Mesendoderm (in vitro differentiated cells): ENCODE measurements around the gene CBS.
"Not testable (repeated sequence)": the region's sequence is repeated elsewhere in the genome, so short reads cannot be mapped to it uniquely, and the experiment has no call there.

Experiments used
- DNase-seq: peaks from one replicate; pipeline ENCODE4 v3.0.0; 2013
- H2AK5ac ChIP-seq: 2 replicates; pipeline ENCODE4 v1.6.1; 2013; ENCODE audit warnings: low read length, inconsistent platforms
- H2BK120ac ChIP-seq: 2 replicates; pipeline ENCODE4 v1.6.1; 2013; ENCODE audit warnings: low read depth, mild to moderate bottlenecking, low read length, moderate library complexity, mixed read lengths
- H2BK15ac ChIP-seq: replicated peaks from 2 replicates; pipeline ENCODE4 v1.6.1; 2013; ENCODE audit warnings: low read depth, mild to moderate bottlenecking, moderate library complexity
- H2BK5ac ChIP-seq: 2 replicates; pipeline ENCODE4 v1.6.1; 2013; ENCODE audit warnings: low read length, inconsistent platforms
- H3K18ac ChIP-seq: 2 replicates; pipeline ENCODE4 v1.6.1; 2013; ENCODE audit warnings: mild to moderate bottlenecking, low read length, mixed read lengths
- H3K23ac ChIP-seq: one replicate; pipeline ENCODE4 v1.6.1; 2013; ENCODE audit warnings: low read length
- H3K27ac ChIP-seq: 2 replicates; pipeline ENCODE4 v1.5.1; 2013; ENCODE audit warnings: low read depth, mild to moderate bottlenecking, inconsistent platforms, low read length, moderate library complexity
- H3K27me3 ChIP-seq: 2 replicates; pipeline ENCODE4 v1.6.1; 2013; ENCODE audit warnings: low read length, control low read depth, mild to moderate bottlenecking, inconsistent platforms; ENCODE audit not compliant: insufficient read depth, poor library complexity
- H3K36me3 ChIP-seq: 2 replicates; pipeline ENCODE4 v1.6.1; 2013; ENCODE audit warnings: low read length, inconsistent platforms; ENCODE audit not compliant: control insufficient read depth, insufficient read depth
- H3K4ac ChIP-seq: one replicate; pipeline ENCODE4 v1.6.1; 2013; ENCODE audit warnings: low read depth, mild to moderate bottlenecking, low read length, moderate library complexity
- H3K4me1 ChIP-seq: 2 replicates; pipeline ENCODE4 v1.6.1; 2013; ENCODE audit warnings: low read depth, low read length, inconsistent platforms; ENCODE audit not compliant: control insufficient read depth
- H3K4me2 ChIP-seq: 2 replicates; pipeline ENCODE4 v1.6.1; 2013; ENCODE audit warnings: low read length
- H3K4me3 ChIP-seq: 2 replicates; pipeline ENCODE4 v1.5.1; 2013; ENCODE audit warnings: mild to moderate bottlenecking, low read length
- H3K56ac ChIP-seq: one replicate; pipeline ENCODE4 v1.6.1; 2013; ENCODE audit warnings: low read length
- H3K79me1 ChIP-seq: 2 replicates; pipeline ENCODE4 v1.6.1; 2013; ENCODE audit warnings: low read length, inconsistent platforms
- H3K79me2 ChIP-seq: 2 replicates; pipeline ENCODE4 v1.6.1; 2013; ENCODE audit warnings: mild to moderate bottlenecking, low read length; ENCODE audit not compliant: control insufficient read depth, insufficient read depth
- H3K9ac ChIP-seq: 2 replicates; pipeline ENCODE4 v1.6.1; 2013; ENCODE audit warnings: low read length, inconsistent platforms
- H4K5ac ChIP-seq: one replicate; pipeline ENCODE4 v1.6.1; 2013; ENCODE audit warnings: low read length
- H4K8ac ChIP-seq: one replicate; pipeline ENCODE4 v1.6.1; 2013; ENCODE audit warnings: low read depth, mild to moderate bottlenecking, control low read depth, low read length, moderate library complexity
- WGBS: extraction: QIAGEN DNeasy Blood & Tissue Kit; methylation state at CpG from one replicate; pipeline ENCODE4 v1.1.7; 2013; ENCODE audit warnings: low lambda C conversion rate, missing lambda C conversion rate; ENCODE audit not compliant: insufficient coverage; ENCODE audit errors: extremely low coverage; 5-methylcytosine and 5-hydroxymethylcytosine counted together

Gene CBS

DNA sequence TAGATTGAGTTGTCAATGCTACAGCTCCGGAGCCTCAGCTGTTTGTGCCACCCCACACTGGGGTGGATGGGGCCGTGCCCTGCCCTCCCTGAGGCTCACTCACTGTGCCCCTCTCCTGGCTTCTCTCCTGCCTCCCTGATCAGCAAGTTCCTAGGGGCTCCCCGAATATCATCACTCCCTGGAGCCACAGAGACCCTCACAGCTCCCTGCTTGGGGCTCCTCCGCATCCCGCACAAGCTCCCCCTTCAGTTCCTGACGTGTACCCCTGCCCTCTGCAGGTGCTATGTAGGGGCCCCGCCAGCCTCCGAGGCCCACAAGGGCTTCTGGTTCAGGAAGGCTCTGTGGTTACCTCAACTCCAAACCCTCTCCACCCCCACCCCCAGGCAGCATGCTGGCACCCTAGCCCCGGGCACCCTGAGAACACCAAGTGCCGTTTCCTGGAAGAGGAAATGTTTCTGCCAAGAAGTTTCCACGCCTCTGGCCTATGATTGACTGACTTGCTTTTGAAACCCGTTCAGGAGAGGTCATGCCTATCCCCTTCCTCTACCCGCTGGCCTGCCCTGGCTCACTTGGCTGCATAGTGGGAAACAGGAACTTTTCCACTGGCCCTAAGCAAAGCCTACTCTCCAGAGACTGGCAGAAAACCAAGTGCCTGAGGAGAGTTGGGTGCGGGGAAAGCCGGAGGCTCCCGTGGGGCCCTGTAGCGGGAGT lies 30.3 kb downstream of the CBS start:
- H3K4me2 ChIP-seq, H3K79me1 ChIP-seq, H2BK120ac ChIP-seq, H3K27me3 ChIP-seq, H3K4me3 ChIP-seq, H3K9ac ChIP-seq, H2BK15ac ChIP-seq, H3K79me2 ChIP-seq, H3K27ac ChIP-seq, H2AK5ac ChIP-seq, H3K18ac ChIP-seq, H4K5ac ChIP-seq, H4K8ac ChIP-seq, H3K4ac ChIP-seq, DNase-seq, H3K36me3 ChIP-seq, H3K23ac ChIP-seq, H3K56ac ChIP-seq, H2BK5ac ChIP-seq, H3K4me1 ChIP-seq: not testable (repeated sequence)
- WGBS: no CpG with 5 or more reads among the region's 17 CpGs

DNA sequence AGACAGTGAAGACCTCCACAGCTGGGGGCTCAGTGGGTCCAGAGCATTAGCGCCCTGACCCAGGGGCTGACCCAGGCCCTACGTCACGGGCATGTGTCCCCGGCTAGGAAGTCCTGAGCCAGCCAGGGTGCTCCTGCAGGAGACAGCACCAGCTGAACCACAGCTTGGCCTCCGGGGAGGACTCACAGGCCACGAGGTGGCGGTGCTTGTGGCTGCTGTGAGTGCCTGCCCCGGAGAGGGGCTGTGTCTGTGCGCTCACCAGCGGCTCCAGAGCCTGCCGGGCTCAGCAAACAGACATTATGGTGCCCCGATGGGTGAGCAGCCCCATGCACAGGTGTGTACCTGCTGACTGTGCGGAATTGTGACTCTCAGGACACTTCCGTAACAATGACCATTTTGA lies 31.1 kb downstream of the CBS start:
- H2AK5ac ChIP-seq, H3K27me3 ChIP-seq, H3K4me2 ChIP-seq, H3K9ac ChIP-seq, H3K27ac ChIP-seq, H3K79me2 ChIP-seq, H2BK5ac ChIP-seq, H3K4me3 ChIP-seq, H3K18ac ChIP-seq, H4K5ac ChIP-seq, H3K36me3 ChIP-seq, H2BK120ac ChIP-seq, H3K23ac ChIP-seq, DNase-seq, H3K4ac ChIP-seq, H3K79me1 ChIP-seq, H2BK15ac ChIP-seq, H4K8ac ChIP-seq, H3K56ac ChIP-seq, H3K4me1 ChIP-seq: not testable (repeated sequence)
- WGBS: no CpG with 5 or more reads among the region's 14 CpGs

DNA sequence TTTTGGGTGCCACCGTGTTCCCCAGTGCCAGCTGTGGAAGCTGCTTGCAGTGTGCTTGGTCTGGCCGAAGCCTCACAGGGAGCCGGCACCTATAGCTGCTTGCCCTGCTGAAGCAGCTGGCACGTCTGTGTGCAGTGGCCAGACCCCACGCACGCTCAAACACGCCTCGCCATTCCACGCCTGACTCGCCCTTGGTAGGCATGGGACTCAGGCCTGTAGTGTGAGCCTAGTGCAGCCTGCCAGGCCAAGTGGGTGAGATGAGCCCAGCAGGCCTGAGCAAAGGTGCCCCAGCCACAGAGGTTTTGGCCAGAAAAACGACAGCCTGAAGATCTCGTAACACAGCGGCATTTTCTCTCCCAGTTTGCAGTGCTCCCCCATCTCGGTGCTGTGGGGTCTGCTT lies 32.3 kb downstream of the CBS start:
- H2BK15ac ChIP-seq, H3K4me3 ChIP-seq, H3K4me2 ChIP-seq, H2AK5ac ChIP-seq, H3K56ac ChIP-seq, H3K9ac ChIP-seq, H4K8ac ChIP-seq, H3K36me3 ChIP-seq, H3K18ac ChIP-seq, H3K4me1 ChIP-seq, H3K79me2 ChIP-seq, H3K4ac ChIP-seq, H3K23ac ChIP-seq, H3K79me1 ChIP-seq, H2BK120ac ChIP-seq, H3K27ac ChIP-seq, H2BK5ac ChIP-seq, H4K5ac ChIP-seq, DNase-seq, H3K27me3 ChIP-seq: not testable (repeated sequence)
- WGBS: no CpG with 5 or more reads among the region's 14 CpGs

DNA sequence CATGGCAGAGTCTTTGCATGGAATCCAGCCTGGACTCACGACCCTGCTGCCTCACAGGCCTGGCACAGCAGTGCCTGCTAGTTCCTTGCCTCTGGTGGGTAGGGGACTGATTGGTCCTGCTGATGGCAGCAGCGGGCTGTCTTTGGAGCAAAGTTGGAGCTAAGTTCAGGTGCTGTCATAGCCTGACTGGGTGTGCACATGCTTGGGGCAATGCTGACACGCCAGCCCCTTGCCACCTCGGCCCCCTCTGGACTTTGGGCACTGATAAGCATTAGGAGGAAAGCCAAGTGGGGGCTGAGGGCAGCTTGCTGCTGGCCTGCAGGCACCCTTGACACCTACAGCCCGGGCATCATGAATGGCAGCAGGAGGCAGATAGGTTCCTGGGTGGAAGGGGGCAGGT lies 33.5 kb downstream of the CBS start:
- H3K23ac ChIP-seq, H3K36me3 ChIP-seq, H3K79me1 ChIP-seq, H3K4me1 ChIP-seq, H4K5ac ChIP-seq, H4K8ac ChIP-seq, H3K4ac ChIP-seq, H2BK5ac ChIP-seq, H3K9ac ChIP-seq, H3K27me3 ChIP-seq, H2BK15ac ChIP-seq, H3K18ac ChIP-seq, DNase-seq, H3K79me2 ChIP-seq, H2BK120ac ChIP-seq, H3K4me2 ChIP-seq, H3K4me3 ChIP-seq, H3K56ac ChIP-seq, H2AK5ac ChIP-seq, H3K27ac ChIP-seq: not testable (repeated sequence)
- WGBS: no CpG with 5 or more reads among the region's 5 CpGs

DNA sequence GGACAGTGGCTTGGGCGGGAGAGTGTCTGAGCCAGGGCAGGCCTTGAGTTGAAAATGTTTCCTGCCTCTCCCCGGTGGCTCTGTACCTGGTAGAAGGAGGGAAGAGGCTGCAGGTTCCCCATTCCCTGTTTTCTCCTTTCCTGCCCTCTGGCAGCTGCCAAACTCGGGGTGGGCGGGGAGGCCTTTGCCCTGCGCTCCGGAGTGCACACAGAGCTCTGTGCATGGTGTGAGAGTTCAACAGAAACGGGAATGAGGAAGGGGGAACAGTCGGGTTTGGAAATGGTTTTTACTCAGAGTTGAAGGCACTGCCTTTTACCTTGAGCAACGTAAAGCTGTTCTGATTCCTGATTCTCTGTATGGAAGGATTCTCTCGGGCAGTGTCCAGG lies 37.0 kb downstream of the CBS start:
- not testable (repeated sequence) for H3K9ac ChIP-seq, H3K56ac ChIP-seq, H3K36me3 ChIP-seq, H3K4me2 ChIP-seq, H2BK15ac ChIP-seq, H3K27me3 ChIP-seq, H2AK5ac ChIP-seq, H2BK120ac ChIP-seq, H3K4ac ChIP-seq, H2BK5ac ChIP-seq, H3K18ac ChIP-seq, H4K5ac ChIP-seq, H3K4me1 ChIP-seq, H3K79me2 ChIP-seq, H3K27ac ChIP-seq, H3K4me3 ChIP-seq, H4K8ac ChIP-seq, H3K23ac ChIP-seq, DNase-seq, H3K79me1 ChIP-seq
- WGBS: no CpG with 5 or more reads among the region's 10 CpGs
